Mucosa of descending colon (tissue), 3 donors: ENCODE data around the gene PHF2. TPM values are rescaled to one million over a fixed set of nuclear protein-coding genes. Genes with fewer than 3 reads are reported as not detected.

ENCODE experiments used
- ATAC-seq: fragments of 200-7000 bp; cut with Tn5 transposase; one replicate; pipeline ENCODE4 v1.9.1; 2020; ENCODE audit warnings: mild to moderate bottlenecking, moderate library complexity
- DNase-seq, 3 donors: peaks; one replicate each; pipeline ENCODE4 v3.0.0-alpha.2; 2020
- H3K36me3 ChIP-seq: fragments of 200-600 bp; one replicate; pipeline ENCODE4 v1.8.0; 2021; ENCODE audit warnings: low read depth, mild to moderate bottlenecking
- H3K4me1 ChIP-seq: fragments of 200-600 bp; one replicate; pipeline ENCODE4 v1.8.0; 2021; ENCODE audit warnings: low read depth, mild to moderate bottlenecking
- H3K4me3 ChIP-seq: fragments of 200-600 bp; one replicate; pipeline ENCODE4 v1.8.0; 2021; ENCODE audit warnings: mild to moderate bottlenecking
- H3K9me3 ChIP-seq: fragments of 200-600 bp; one replicate; pipeline ENCODE4 v1.8.0; 2021; ENCODE audit warnings: mild to moderate bottlenecking
- CTCF ChIP-seq: fragments of 200-600 bp; IDR thresholded peaks from one replicate; pipeline ENCODE4 v1.8.0; 2022; ENCODE audit warnings: antibody characterized with exemption, mild to moderate bottlenecking
- intact Hi-C, 2 donors: fragments of 100-400 bp; cut with DNase I in 1 of 2; cut with micrococcal nuclease in 1 of 2; formaldehyde crosslinking; loops; one replicate each; pipeline versions ENCODE4 v1.11.0 to v1.11.1; 2022; cut with DNase I, micrococcal nuclease
- total RNA-seq, 3 donors: library from RNA; stranded (reverse); fragmentation: NEBNext Ultra II Directional in 2 of 3; extraction: Animal tissue kit (Norgen Biotek cat#: 25700) in 2 of 3; gene quantifications; one replicate each; pipeline versions ENCODE4 v1.2.1 to v1.2.4, GENCODE V29; 2021 to 2023
- donor health status: DM: no; HTN: no; CAD: no; lungs with moderate emphysema.
- donor health status: DM: no; HTN: no; CAD: no.
- donor health status: DM: no; HTN: yes; CAD: no.

Gene PHF2
- total RNA-seq, 3 donors from 2014 or later = 19.1 to 42.9 (median 21.7) TPM

GRCh38 chr9:93613174-93613573 is 36.8 kb downstream of the PHF2 start:
- DNase-seq (no peak), ATAC-seq (no peak)
- Histone ChIP-seq H3K4me3 (no peak overlapping the region), H3K36me3 (no peaks in the 10 kb centered on the region), H3K4me1 (peaks cover 4% of the 10 kb centered on the region), H3K9me3 (peaks cover 8% of the 10 kb centered on the region)
- intact Hi-C loops = no loop called here
- no peak for TF ChIP-seq CTCF

- no peaks in the 10 kb centered on the region for H3K36me3 ChIP-seq
- no peak for ATAC-seq
- H3K4me1 ChIP-seq = peaks cover 4% of the 10 kb centered on the region
- no peak for DNase-seq
- no peak for TF ChIP-seq CTCF
- intact Hi-C loops = no loop called here
- H3K9me3 ChIP-seq = peaks cover 8% of the 10 kb centered on the region
- H3K4me3 ChIP-seq = no peak overlapping the region
Measured at GRCh38 chr9:93613791-93614190, 37.4 kb downstream of the PHF2 start.

GRCh38 chr9:93614830-93615468 is 38.6 kb downstream of the PHF2 start:
- H3K4me3 ChIP-seq = no peak overlapping the region
- no peak for TF ChIP-seq CTCF
- ATAC-seq = no peak
- DNase-seq = no peak
- peaks cover 2% of the 10 kb centered on the region for H3K9me3 ChIP-seq
- no peaks in the 10 kb centered on the region for H3K36me3 ChIP-seq
- intact Hi-C loops = no loop called here
- peaks cover 4% of the 10 kb centered on the region for H3K4me1 ChIP-seq

- TF ChIP-seq CTCF = no peak
- Histone ChIP-seq H3K36me3 (no peaks in the 10 kb centered on the region), H3K9me3 (no peaks in the 10 kb centered on the region), H3K4me1 (peaks cover 4% of the 10 kb centered on the region), H3K4me3 (no peak overlapping the region)
- DNase-seq = no peak
- no peak for ATAC-seq
- intact Hi-C loops = no loop called here
Measured at GRCh38 chr9:93616044-93616443, 39.7 kb downstream of the PHF2 start.

- Histone ChIP-seq H3K36me3 (no peaks in the 10 kb centered on the region), H3K4me1 (no peaks in the 10 kb centered on the region), H3K9me3 (no peaks in the 10 kb centered on the region), H3K4me3 (no peak overlapping the region)
- ATAC-seq = no peak
- intact Hi-C loops = no loop called here
- no peak for TF ChIP-seq CTCF
- no peak for DNase-seq
Measured at GRCh38 chr9:93617273-93617672, 40.9 kb downstream of the PHF2 start.
